Measurements from ENCODE around the gene ITPR1.

Gene ITPR1

GRCh38 chr3:4738737-4739274 lies 245.7 kb downstream of the ITPR1 start:
- Histone ChIP-seq H2AFZ (ENCODE audit: low read length) (no peak overlapping the region), H3K4me2 (ENCODE audit: low read depth, low read length, poor library complexity, severe bottlenecking) (no peak overlapping the region), H3K4me3 (ENCODE audit: low read length, poor library complexity, severe bottlenecking) (no peak overlapping the region), H3F3A (ENCODE audit: low read depth) (no peaks in the 10 kb centered on the region), H4K20me1 (ENCODE audit: insufficient read depth, low read length, poor library complexity, severe bottlenecking) (no peaks in the 10 kb centered on the region), H3K9me3 (ENCODE audit: insufficient read depth, low read depth, low read length) (no peaks in the 10 kb centered on the region), H3K27me3 (ENCODE audit: insufficient read depth, low read length, poor library complexity, severe bottlenecking) (no peaks in the 10 kb centered on the region), H3K9ac (ENCODE audit: low read depth, low read length, poor library complexity, severe bottlenecking) (peak overlapping the region; percentile 21), H3K79me2 (ENCODE audit: insufficient read depth, low read length) (no peaks in the 10 kb centered on the region), H3K4me1 (ENCODE audit: insufficient read depth, low read length, poor library complexity, severe bottlenecking) (peaks cover 45% of the 10 kb centered on the region), H3K9me2 (replicated peaks; ENCODE audit: low read depth, low read length) (no peaks in the 10 kb centered on the region), H3K36me3 (ENCODE audit: insufficient read depth, low read length) (peaks cover 20% of the 10 kb centered on the region; the same call in 1 of the 2 replicates)
- TF ChIP-seq EZH2phosphoT487 (IDR thresholded peaks at IDR 0.05; ENCODE audit: borderline replicate concordance), result no peak
- no peak for TF ChIP-seq CTCF (conservative IDR thresholded peaks at IDR 0.05; ENCODE audit: low read length)

- Histone ChIP-seq H3K36me3 (ENCODE audit: insufficient read depth, low read length) (peaks cover 13% of the 10 kb centered on the region; the same call in 1 of the 2 replicates), H3K9me2 (replicated peaks; ENCODE audit: low read depth, low read length) (no peaks in the 10 kb centered on the region), H3K79me2 (ENCODE audit: insufficient read depth, low read length) (no peaks in the 10 kb centered on the region), H4K20me1 (ENCODE audit: insufficient read depth, low read length, poor library complexity, severe bottlenecking) (no peaks in the 10 kb centered on the region), H2AFZ (ENCODE audit: low read length) (no peak overlapping the region), H3K4me1 (ENCODE audit: insufficient read depth, low read length, poor library complexity, severe bottlenecking) (peaks cover 42% of the 10 kb centered on the region), H3K9ac (ENCODE audit: low read depth, low read length, poor library complexity, severe bottlenecking) (no peak overlapping the region), H3K9me3 (ENCODE audit: insufficient read depth, low read depth, low read length) (no peaks in the 10 kb centered on the region), H3F3A (ENCODE audit: low read depth) (no peaks in the 10 kb centered on the region), H3K4me2 (ENCODE audit: low read depth, low read length, poor library complexity, severe bottlenecking) (no peak overlapping the region), H3K27me3 (ENCODE audit: insufficient read depth, low read length, poor library complexity, severe bottlenecking) (no peaks in the 10 kb centered on the region), H3K4me3 (ENCODE audit: low read length, poor library complexity, severe bottlenecking) (no peak overlapping the region)
- no peak for TF ChIP-seq CTCF (conservative IDR thresholded peaks at IDR 0.05; ENCODE audit: low read length)
- TF ChIP-seq EZH2phosphoT487 (IDR thresholded peaks at IDR 0.05; ENCODE audit: borderline replicate concordance), result no peak
Measured at GRCh38 chr3:4739289-4740236, 246.4 kb downstream of the ITPR1 start.

GRCh38 chr3:4740397-4741105 lies 247.4 kb downstream of the ITPR1 start:
- no peak overlapping the region for H2AFZ ChIP-seq (ENCODE audit: low read length)
- no peaks in the 10 kb centered on the region for H3K9me3 ChIP-seq (ENCODE audit: insufficient read depth, low read depth, low read length)
- no peaks in the 10 kb centered on the region for H3K9me2 ChIP-seq (replicated peaks; ENCODE audit: low read depth, low read length)
- peaks cover 37% of the 10 kb centered on the region for H3K4me1 ChIP-seq (ENCODE audit: insufficient read depth, low read length, poor library complexity, severe bottlenecking)
- H3K9ac ChIP-seq (ENCODE audit: low read depth, low read length, poor library complexity, severe bottlenecking), result no peak overlapping the region
- H3K36me3 ChIP-seq (ENCODE audit: insufficient read depth, low read length), result peaks cover 6% of the 10 kb centered on the region; the same call in 1 of the 2 replicates
- no peaks in the 10 kb centered on the region for H4K20me1 ChIP-seq (ENCODE audit: insufficient read depth, low read length, poor library complexity, severe bottlenecking)
- no peaks in the 10 kb centered on the region for H3K27me3 ChIP-seq (ENCODE audit: insufficient read depth, low read length, poor library complexity, severe bottlenecking)
- H3K4me3 ChIP-seq (ENCODE audit: low read length, poor library complexity, severe bottlenecking), result no peak overlapping the region
- no peaks in the 10 kb centered on the region for H3F3A ChIP-seq (ENCODE audit: low read depth)
- TF ChIP-seq CTCF (conservative IDR thresholded peaks at IDR 0.05; ENCODE audit: low read length) (no peak), EZH2phosphoT487 (IDR thresholded peaks at IDR 0.05; ENCODE audit: borderline replicate concordance) (no peak)
- no peaks in the 10 kb centered on the region for H3K79me2 ChIP-seq (ENCODE audit: insufficient read depth, low read length)
- H3K4me2 ChIP-seq (ENCODE audit: low read depth, low read length, poor library complexity, severe bottlenecking), result no peak overlapping the region

Measured in Loucy (cell line).